ENCODE data around the gene DHTKD1.

The DHTKD1 gene

GRCh38 chr10:12068449-12069269, at the start of gene DHTKD1:
Gene DHTKD1 (plus strand): TSS chr10:12068954. CDS start chr10:12069034, 80 bp downstream.
- Histone ChIP-seq H3K27ac (ENCODE audit: poor library complexity, severe bottlenecking) (peak within 1 kb of the TSS; percentile 62), H3K9me3 (ENCODE audit: severe bottlenecking) (no peaks in the 10 kb centered on the region), H3K36me3 (ENCODE audit: low read depth) (no peaks in the 10 kb centered on the region), H3K4me3 (ENCODE audit: severe bottlenecking) (peak within 1 kb of the TSS; percentile 95), H3K4me1 (ENCODE audit: insufficient read depth, poor library complexity, severe bottlenecking) (peaks cover 6% of the 10 kb centered on the region), H3K27me3 (ENCODE audit: insufficient read depth, poor library complexity, severe bottlenecking) (no peaks in the 10 kb centered on the region)
- TF ChIP-seq CTCF (IDR thresholded peaks at IDR 0.05; ENCODE audit: poor library complexity, severe bottlenecking) = peak; percentile 17
- peak; percentile 96 for ATAC-seq (ENCODE audit: low read depth)
- peak; percentile 97 for DNase-seq (ENCODE audit: low spot score)

- no peak overlapping the region for H3K4me3 ChIP-seq (ENCODE audit: severe bottlenecking)
- DNase-seq (ENCODE audit: low spot score) (no peak), ATAC-seq (ENCODE audit: low read depth) (peak; percentile 40; the same call in 1 of the 3 replicates)
- H3K27me3 ChIP-seq (ENCODE audit: insufficient read depth, poor library complexity, severe bottlenecking) = no peaks in the 10 kb centered on the region
- H3K36me3 ChIP-seq (ENCODE audit: low read depth) = peaks cover 33% of the 10 kb centered on the region
- no peak for TF ChIP-seq CTCF (IDR thresholded peaks at IDR 0.05; ENCODE audit: poor library complexity, severe bottlenecking)
- H3K27ac ChIP-seq (ENCODE audit: poor library complexity, severe bottlenecking) = peak overlapping the region; percentile 43
- H3K4me1 ChIP-seq (ENCODE audit: insufficient read depth, poor library complexity, severe bottlenecking) = peaks cover 22% of the 10 kb centered on the region
- H3K9me3 ChIP-seq (ENCODE audit: severe bottlenecking) = no peaks in the 10 kb centered on the region
Measured at GRCh38 chr10:12019283-12019971, 49.3 kb upstream of the DHTKD1 start.

GRCh38 chr10:12020574-12020973, 48.2 kb upstream of the DHTKD1 start:
- TF ChIP-seq CTCF (IDR thresholded peaks at IDR 0.05; ENCODE audit: poor library complexity, severe bottlenecking) = no peak
- no peak overlapping the region for H3K4me3 ChIP-seq (ENCODE audit: severe bottlenecking)
- H3K27ac ChIP-seq (ENCODE audit: poor library complexity, severe bottlenecking) = peak overlapping the region; percentile 43
- H3K4me1 ChIP-seq (ENCODE audit: insufficient read depth, poor library complexity, severe bottlenecking) = peaks cover 16% of the 10 kb centered on the region
- DNase-seq (ENCODE audit: low spot score) (no peak), ATAC-seq (ENCODE audit: low read depth) (no peak)
- no peaks in the 10 kb centered on the region for H3K9me3 ChIP-seq (ENCODE audit: severe bottlenecking)
- peaks cover 28% of the 10 kb centered on the region for H3K36me3 ChIP-seq (ENCODE audit: low read depth)
- H3K27me3 ChIP-seq (ENCODE audit: insufficient read depth, poor library complexity, severe bottlenecking) = no peaks in the 10 kb centered on the region

- TF ChIP-seq CTCF (IDR thresholded peaks at IDR 0.05; ENCODE audit: poor library complexity, severe bottlenecking) = no peak
- no peak overlapping the region for H3K27ac ChIP-seq (ENCODE audit: poor library complexity, severe bottlenecking)
- peaks cover 16% of the 10 kb centered on the region for H3K4me1 ChIP-seq (ENCODE audit: insufficient read depth, poor library complexity, severe bottlenecking)
- no peak overlapping the region for H3K4me3 ChIP-seq (ENCODE audit: severe bottlenecking)
- no peaks in the 10 kb centered on the region for H3K9me3 ChIP-seq (ENCODE audit: severe bottlenecking)
- no peaks in the 10 kb centered on the region for H3K27me3 ChIP-seq (ENCODE audit: insufficient read depth, poor library complexity, severe bottlenecking)
- DNase-seq (ENCODE audit: low spot score) (no peak), ATAC-seq (ENCODE audit: low read depth) (no peak)
- H3K36me3 ChIP-seq (ENCODE audit: low read depth) = peaks cover 33% of the 10 kb centered on the region
Measured at GRCh38 chr10:12022580-12023257, 46.0 kb upstream of the DHTKD1 start.

Measured in RWPE2 (cell line).